GM23248 (cell line): ENCODE measurements around the gene LOC128125822.

Source experiments
- EZH2 ChIP-seq: fragments of 200-600 bp; sonication (generic); IDR thresholded peaks from 2 replicates; pipeline ENCODE4 v1.6.1; 2018; ENCODE audit warnings: antibody characterized with exemption, mild to moderate bottlenecking; ENCODE audit not compliant: insufficient read depth, poor library complexity, severe bottlenecking
- EZH2phosphoT487 ChIP-seq: fragments of 200-600 bp; sonication (generic); IDR thresholded peaks from 2 replicates; pipeline ENCODE4 v1.6.1; 2018; ENCODE audit warnings: antibody characterized with exemption, moderate library complexity, mild to moderate bottlenecking, low read depth; ENCODE audit not compliant: insufficient read depth

DNA sequence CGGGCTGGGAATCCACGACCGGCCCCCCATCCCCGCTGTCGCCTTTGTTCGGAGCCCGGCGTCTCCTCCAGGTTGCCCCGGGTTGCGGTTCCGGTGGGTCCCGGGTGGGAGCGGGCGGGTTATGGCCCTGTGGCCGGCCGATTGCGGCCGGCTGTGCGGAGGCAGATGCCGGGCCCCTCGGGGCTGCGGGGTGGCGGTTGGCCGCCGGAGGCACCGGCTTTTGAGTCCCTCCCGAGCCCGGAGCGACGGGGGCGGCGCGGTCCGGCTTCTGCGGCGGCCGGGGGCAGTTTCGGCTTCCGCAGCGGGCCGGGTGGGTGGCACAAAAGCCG is 431 bp downstream of the LOC128125822 start:
- no peak for TF ChIP-seq EZH2
- TF ChIP-seq EZH2phosphoT487, result no peak
